IMR-90 (cell line): Measurements from ENCODE around the gene CLIC4. TPM values are rescaled to one million over a fixed set of nuclear protein-coding genes. Genes with fewer than 3 reads are reported as not detected.

Experiments
- ATAC-seq: fragments of 200-7000 bp; cut with Tn5 transposase; 2 replicates; pipeline ENCODE4 v1.9.1; 2020; ENCODE audit warnings: low read depth, mild to moderate bottlenecking, moderate library complexity
- BruUV-seq: library from RNA; stranded (reverse); fragments of 400-500 nt; replicated peaks from 2 replicates; lab custom pipeline; 2021; lab: Mats Ljungman, UMichigan
- CTCF ChIA-PET: fragments of 300-600 bp; formaldehyde crosslinking; extraction: SDS; loops from one replicate; lab custom pipeline; 2021; ENCODE audit warnings: antibody characterized with exemption; lab: Yijun Ruan, JAX
- POLR2A ChIA-PET: fragments of 300-600 bp; sonication (Branson Sonifier 250); formaldehyde crosslinking; loops from one replicate; lab custom pipeline; 2022; ENCODE audit warnings: antibody characterized with exemption; ENCODE audit not compliant: unreplicated experiment; lab: Charles Lee
- DNase-seq: peaks from one replicate; pipeline ENCODE4 v3.0.0; 2013
- H2AFZ ChIP-seq: replicated peaks from 2 replicates; pipeline ENCODE3; 2013; ENCODE audit warnings: low read length, mild to moderate bottlenecking; ENCODE audit not compliant: poor library complexity
- H2AK5ac ChIP-seq: 2 replicates; pipeline ENCODE4 v1.6.1; 2013; ENCODE audit warnings: low read depth, low read length, inconsistent platforms
- H2AK9ac ChIP-seq: replicated peaks from 2 replicates; pipeline ENCODE3; 2013; ENCODE audit warnings: mild to moderate bottlenecking, low read depth, low read length, moderate library complexity; ENCODE audit not compliant: poor library complexity
- H2BK120ac ChIP-seq: 2 replicates; pipeline ENCODE4 v1.6.1; 2013; ENCODE audit warnings: low read depth, low read length, inconsistent platforms
- H2BK15ac ChIP-seq: 3 replicates; pipeline ENCODE4 v1.6.1; 2013; ENCODE audit warnings: low read depth, low read length, inconsistent platforms
- H2BK20ac ChIP-seq: 2 replicates; pipeline ENCODE4 v1.6.1; 2013; ENCODE audit warnings: low read depth, mild to moderate bottlenecking, inconsistent platforms, low read length, moderate library complexity
- H2BK5ac ChIP-seq: 2 replicates; pipeline ENCODE4 v1.6.1; 2013; ENCODE audit warnings: mild to moderate bottlenecking, low read depth, low read length, inconsistent platforms; ENCODE audit not compliant: poor library complexity, severe bottlenecking
- H3K14ac ChIP-seq: replicated peaks from 2 replicates; pipeline ENCODE4 v1.6.1; 2013; ENCODE audit warnings: low read depth, low read length, inconsistent platforms
- H3K18ac ChIP-seq: 2 replicates; pipeline ENCODE4 v1.6.1; 2013; ENCODE audit warnings: low read depth, low read length, control low read depth
- H3K23ac ChIP-seq: 2 replicates; pipeline ENCODE4 v1.6.1; 2013; ENCODE audit warnings: low read depth, low read length, inconsistent platforms
- H3K27ac ChIP-seq: 2 replicates; pipeline ENCODE4 v1.5.1; 2013; ENCODE audit warnings: mild to moderate bottlenecking, control low read depth, low read length; ENCODE audit not compliant: insufficient read depth
- H3K27me3 ChIP-seq: 2 replicates; pipeline ENCODE4 v1.6.1; 2013; ENCODE audit warnings: low read length; ENCODE audit not compliant: control insufficient read depth, insufficient read depth
- H3K36me3 ChIP-seq: 2 replicates; pipeline ENCODE4 v1.6.1; 2013; ENCODE audit warnings: low read length, mixed read lengths; ENCODE audit not compliant: control insufficient read depth, insufficient read depth
- H3K4ac ChIP-seq: 2 replicates; pipeline ENCODE4 v1.6.1; 2013; ENCODE audit warnings: low read depth, low read length, inconsistent platforms
- H3K4me1 ChIP-seq: 2 replicates; pipeline ENCODE4 v1.6.1; 2013; ENCODE audit warnings: low read length, mixed read lengths; ENCODE audit not compliant: control insufficient read depth, insufficient read depth
- H3K4me2 ChIP-seq: 2 replicates; pipeline ENCODE4 v1.6.1; 2013; ENCODE audit warnings: low read depth, mild to moderate bottlenecking, control low read depth, low read length, moderate library complexity
- H3K4me3 ChIP-seq: 2 replicates; pipeline ENCODE4 v1.5.1; 2013; ENCODE audit warnings: low read depth, mild to moderate bottlenecking, control low read depth, low read length, moderate library complexity; ENCODE audit not compliant: insufficient read depth
- H3K56ac ChIP-seq: 2 replicates; pipeline ENCODE4 v1.6.1; 2013; ENCODE audit warnings: low read length, inconsistent platforms; ENCODE audit not compliant: insufficient read depth; ENCODE audit errors: extremely low read depth
- H3K79me1 ChIP-seq, 2 experiments: 2 replicates each; pipeline ENCODE4 v1.6.1; 2013; ENCODE audit warnings: low read length in 2 of 2, inconsistent platforms in 1 of 2, low read depth in 1 of 2
- H3K9ac ChIP-seq: 2 replicates; pipeline ENCODE4 v1.6.1; 2013; ENCODE audit warnings: low read depth, low read length, control low read depth
- H3K9me1 ChIP-seq: 2 replicates; pipeline ENCODE4 v1.6.1; 2013; ENCODE audit warnings: low read length, inconsistent platforms; ENCODE audit not compliant: insufficient read depth
- H3K9me3 ChIP-seq: 2 replicates; pipeline ENCODE4 v1.6.1; 2013; ENCODE audit warnings: low read length; ENCODE audit not compliant: control insufficient read depth, insufficient read depth
- H4K20me1 ChIP-seq: 2 replicates; pipeline ENCODE4 v1.6.1; 2013; ENCODE audit warnings: low read length, inconsistent platforms; ENCODE audit not compliant: insufficient read depth
- H4K5ac ChIP-seq: 2 replicates; pipeline ENCODE4 v1.6.1; 2013; ENCODE audit warnings: mild to moderate bottlenecking, low read depth, low read length, control low read depth
- H4K8ac ChIP-seq, 2 experiments: 2 replicates each; pipeline ENCODE4 v1.6.1; 2013; ENCODE audit warnings: low read depth in 2 of 2, low read length in 2 of 2, control low read depth in 1 of 2, inconsistent platforms in 1 of 2
- H4K91ac ChIP-seq: 2 replicates; pipeline ENCODE4 v1.6.1; 2013; ENCODE audit warnings: low read depth, low read length, inconsistent platforms; ENCODE audit not compliant: insufficient read depth
- CEBPB ChIP-seq: IDR thresholded peaks from 2 replicates; pipeline ENCODE4 v1.6.1; 2012; ENCODE audit warnings: low read depth, low read length, improper control_type of control experiment
- CTCF ChIP-seq: conservative IDR thresholded peaks from 2 replicates; pipeline ENCODE4 v1.5.1; 2012; ENCODE audit warnings: mild to moderate bottlenecking, low read depth, low read length, improper control_type of control experiment
- ELK1 ChIP-seq: fragments of 150-350 bp; IDR thresholded peaks from 2 replicates; pipeline ENCODE4 v1.6.1; 2016; ENCODE audit warnings: low read depth, mild to moderate bottlenecking, low read length, moderate library complexity, borderline replicate concordance
- FOS ChIP-seq: fragments of 150-350 bp; IDR thresholded peaks from 2 replicates; pipeline ENCODE4 v1.6.1; 2016; ENCODE audit warnings: low read depth, low read length
- MAFK ChIP-seq: IDR thresholded peaks from 2 replicates; pipeline ENCODE4 v1.6.1; 2012; ENCODE audit warnings: low read depth, low read length, improper control_type of control experiment
- MXI1 ChIP-seq: IDR thresholded peaks from 2 replicates; pipeline ENCODE4 v1.6.1; 2012; ENCODE audit warnings: low read depth, mild to moderate bottlenecking, low read length, moderate library complexity, borderline replicate concordance
- NFE2L2 ChIP-seq: fragments of 150-350 bp; IDR thresholded peaks from 2 replicates; pipeline ENCODE4 v1.6.1; 2016; ENCODE audit warnings: low read depth, mild to moderate bottlenecking, low read length
- POLR2A ChIP-seq: IDR thresholded peaks from 2 replicates; pipeline ENCODE4 v1.6.1; 2012; ENCODE audit warnings: mild to moderate bottlenecking, low read depth, low read length
- RCOR1 ChIP-seq: IDR thresholded peaks from 2 replicates; pipeline ENCODE4 v1.6.1; 2012; ENCODE audit warnings: mild to moderate bottlenecking, low read length, improper control_type of control experiment; ENCODE audit not compliant: insufficient replicate concordance
- USF2 ChIP-seq: fragments of 150-350 bp; IDR thresholded peaks from 2 replicates; pipeline ENCODE4 v1.6.1; 2017; ENCODE audit warnings: mild to moderate bottlenecking, antibody characterized with exemption, low read length, low read depth
- WGBS, 2 experiments: methylation state at CpG; one replicate each; pipeline versions ENCODE4 v1.1.5 to v1.1.7; 2013; ENCODE audit warnings: missing lambda C conversion rate in 2 of 2; ENCODE audit not compliant: insufficient read length in 1 of 2; ENCODE audit errors: extremely low coverage in 2 of 2; 5-methylcytosine and 5-hydroxymethylcytosine counted together
- dilution Hi-C: fragments of 300-500 bp; cut with HindIII; formaldehyde crosslinking; loops from one replicate; pipeline ENCODE4 v1.14.3; 2018; ENCODE audit warnings: low sequenced_read_pairs; ENCODE audit not compliant: unreplicated experiment
- in situ Hi-C: fragments of 300-500 bp; cut with MboI; formaldehyde crosslinking; loops from 3 replicates; pipeline ENCODE4 v1.14.3; 2019; ENCODE audit warnings: low sequenced_read_pairs, inconsistent platforms, mixed read lengths
- intact Hi-C: fragments of 100-400 bp; cut with micrococcal nuclease; formaldehyde crosslinking; loops from 2 replicates; pipeline ENCODE4 v1.10.0; 2022
- polyA plus RNA-seq, 3 experiments: library from polyadenylated mRNA; depleted of rRNA; stranded (reverse); fragments of >200 nt; gene quantifications; 2 replicates each; pipeline ENCODE4 v1.2.3, GENCODE V29; 2012; ENCODE audit warnings: low replicate concordance in 1 of 3
- total RNA-seq: library from RNA; depleted of rRNA; stranded (reverse); fragments of >200 nt; gene quantifications from 2 replicates; pipeline ENCODE4 v1.2.3, GENCODE V29; 2012

The CLIC4 gene
- total and polyA plus RNA-seq, 2 of the 4 experiments (the other 2 are of a cell fraction), result 242 to 392 TPM

GRCh38 chr1:24886241-24886640 is 141.0 kb downstream of the CLIC4 start:
- Histone ChIP-seq H4K91ac (no peak overlapping the region), H2BK15ac (no peak overlapping the region), H3K79me1 (no peaks in the 10 kb centered on the region), H3K56ac (no peak overlapping the region), H3K4me2 (no peak overlapping the region), H3K9ac (no peak overlapping the region), H3K14ac (no peak overlapping the region), H3K27me3 (peaks cover 10% of the 10 kb centered on the region), H3K9me1 (no peaks in the 10 kb centered on the region), H2BK5ac (no peak overlapping the region), H2BK20ac (no peak overlapping the region), H3K4me1 (no peaks in the 10 kb centered on the region), H2AK9ac (peak overlapping the region; percentile 1), H3K18ac (no peak overlapping the region), H2AK5ac (no peak overlapping the region), H3K4ac (no peak overlapping the region), H4K20me1 (no peaks in the 10 kb centered on the region), H3K23ac (no peak overlapping the region), H4K8ac (no peak overlapping the region), H4K5ac (no peak overlapping the region), H2AFZ (no peak overlapping the region), H2BK120ac (no peak overlapping the region), H3K27ac (no peak overlapping the region), H3K36me3 (no peaks in the 10 kb centered on the region), H3K4me3 (no peak overlapping the region), H3K9me3 (peaks cover 4% of the 10 kb centered on the region; the same call in 1 of the 2 replicates)
- no peak for DNase-seq
- POLR2A ChIA-PET, result no interaction called here
- ATAC-seq, result no peak
- 70% methylated on average over 1 of the region's 1 CpG; no CpG with 5 or more reads in 1 of the 2 experiments for WGBS, 2 experiments
- CTCF ChIA-PET, result interaction anchor here (0.6 kb wide), 1 partner anchor 63 kb away, joined by 3 read pairs; no protein-coding TSS in a partner anchor
- TF ChIP-seq RCOR1 (no peak), POLR2A (no peak), NFE2L2 (no peak), CEBPB (no peak), CTCF (no peak), MXI1 (no peak), MAFK (no peak), ELK1 (no peak), FOS (no peak), USF2 (no peak)
- dilution Hi-C loops (no loop called here), intact Hi-C loops (no loop called here), in situ Hi-C loops (no loop called here)
- no TSS peak for BruUV-seq
